B cell (primary cell): ENCODE results near the gene PLPPR1. TPM values are rescaled to one million over a fixed set of nuclear protein-coding genes. Genes with fewer than 3 reads are reported as not detected.

Source experiments
- ATAC-seq: fragments of 200-7000 bp; cut with Tn5 transposase; one replicate; pipeline ENCODE4 v1.10.0; 2021; ENCODE audit warnings: low read depth, mild to moderate bottlenecking, moderate number of reproducible peaks, moderate library complexity
- CTCF ChIA-PET: fragments of 350-600 bp; sonication (Branson Sonifier 250); formaldehyde crosslinking; loops from one replicate; lab custom pipeline; 2021; ENCODE audit warnings: antibody characterized with exemption, inconsistent platforms; lab: Charles Lee
- POLR2A ChIA-PET: fragments of 350-600 bp; sonication (Branson Sonifier 250); formaldehyde crosslinking; loops from one replicate; lab custom pipeline; 2021; ENCODE audit warnings: antibody characterized with exemption; lab: Charles Lee
- DNase-seq: peaks from one replicate; pipeline ENCODE4 v3.0.0; 2013
- H2AFZ ChIP-seq: 2 replicates; pipeline ENCODE4 v1.6.1; 2012; ENCODE audit warnings: mild to moderate bottlenecking, low read depth, low read length; ENCODE audit not compliant: insufficient read depth, poor library complexity, severe bottlenecking
- H3K27ac ChIP-seq, 2 donors: 1 replicate in 1 of 2; 2 replicates in 1 of 2; pipeline ENCODE4 v1.5.1; 2012 to 2013; ENCODE audit warnings: low read length in 2 of 2, mild to moderate bottlenecking in 2 of 2, moderate library complexity in 1 of 2
- H3K27me3 ChIP-seq, 4 experiments: fragments of 200-600 bp in 1 of 4; sonication (generic) in 1 of 4; replicated peaks in 1 of 4; 1 replicate in 2 of 4; 2 replicates in 2 of 4; pipeline versions ENCODE4 v1.6.1 to v1.7.0; 2013 to 2016; ENCODE audit warnings: low read length in 3 of 4, mild to moderate bottlenecking in 2 of 4, mixed read lengths in 1 of 4, moderate library complexity in 1 of 4; ENCODE audit not compliant: insufficient read depth in 4 of 4, control insufficient read depth in 3 of 4; ENCODE audit errors: control extremely low read depth in 1 of 4
- H3K36me3 ChIP-seq, 2 experiments: replicated peaks in 1 of 2; 1 replicate in 1 of 2; 2 replicates in 1 of 2; pipeline versions ENCODE4 v1.6.1 to v1.7.1; 2013; ENCODE audit warnings: low read length in 1 of 2; ENCODE audit not compliant: insufficient read depth in 2 of 2, control insufficient read depth in 1 of 2; ENCODE audit errors: control extremely low read depth in 1 of 2, extremely low read depth in 1 of 2
- H3K4me1 ChIP-seq, 2 donors: fragments of 200-600 bp in 1 of 2; sonication (generic) in 1 of 2; 1 replicate in 1 of 2; 2 replicates in 1 of 2; pipeline versions ENCODE4 v1.5.1 to v1.6.1; 2013 to 2017; ENCODE audit warnings: low read length in 2 of 2; ENCODE audit not compliant: control insufficient read depth in 2 of 2, insufficient read depth in 2 of 2
- H3K4me2 ChIP-seq: replicated peaks from 2 replicates; pipeline ENCODE3; 2012; ENCODE audit warnings: mild to moderate bottlenecking, low read depth, low read length; ENCODE audit not compliant: poor library complexity, severe bottlenecking
- H3K4me3 ChIP-seq, 5 experiments: fragments of 200-600 bp in 1 of 5; sonication (generic) in 1 of 5; 1 replicate in 3 of 5; 2 replicates in 2 of 5; pipeline versions ENCODE4 v1.5.1 to v1.7.0; 2011 to 2016; ENCODE audit warnings: low read length in 4 of 5, mild to moderate bottlenecking in 4 of 5, low read depth in 2 of 5, control low read depth in 1 of 5, moderate library complexity in 1 of 5; ENCODE audit not compliant: insufficient read depth in 1 of 5; ENCODE audit errors: control extremely low read depth in 1 of 5, extremely low read depth in 1 of 5
- H3K79me2 ChIP-seq: fragments of 200-600 bp; sonication (generic); one replicate; pipeline ENCODE4 v1.6.0; 2016; ENCODE audit warnings: low read length; ENCODE audit not compliant: control insufficient read depth, insufficient read depth
- H3K9ac ChIP-seq: fragments of 200-600 bp; sonication (generic); 2 replicates; pipeline ENCODE4 v1.6.1; 2017; ENCODE audit warnings: mild to moderate bottlenecking, low read length, moderate library complexity
- H3K9me3 ChIP-seq, 3 donors: one replicate each; pipeline versions ENCODE4 v1.6.1 to v1.7.1; 2013; ENCODE audit warnings: low read length in 2 of 3; ENCODE audit not compliant: control insufficient read depth in 2 of 3, insufficient read depth in 1 of 3; ENCODE audit errors: control extremely low read depth in 1 of 3
- H4K20me1 ChIP-seq: 2 replicates; pipeline ENCODE4 v1.6.0; 2012; ENCODE audit warnings: mild to moderate bottlenecking, low read length; ENCODE audit not compliant: insufficient read depth, control insufficient read depth, poor library complexity, severe bottlenecking
- H3K27ac Mint-ChIP-seq: one replicate; pipeline ENCODE4 v1.8.0; 2021; ENCODE audit warnings: mixed read lengths
- H3K27me3 Mint-ChIP-seq: one replicate; pipeline ENCODE4 v1.8.0; 2021; ENCODE audit warnings: mixed read lengths
- H3K4me1 Mint-ChIP-seq: one replicate; pipeline ENCODE4 v1.8.0; 2021; ENCODE audit warnings: mixed read lengths
- H3K4me3 Mint-ChIP-seq: one replicate; pipeline ENCODE4 v1.8.0; 2021; ENCODE audit warnings: mixed read lengths
- H3K9me3 Mint-ChIP-seq: one replicate; pipeline ENCODE4 v1.8.0; 2022; ENCODE audit warnings: mixed read lengths; ENCODE audit not compliant: insufficient read depth
- CTCF ChIP-seq: fragments of 200-600 bp; IDR thresholded peaks from one replicate; pipeline ENCODE4 v1.8.0; 2022; ENCODE audit warnings: antibody characterized with exemption, mild to moderate bottlenecking
- EZH2 ChIP-seq: IDR thresholded peaks from 2 replicates; pipeline ENCODE4 v1.6.1; 2012; ENCODE audit warnings: borderline replicate concordance, low read depth, mild to moderate bottlenecking, moderate library complexity, low read length; ENCODE audit not compliant: insufficient read depth, poor library complexity, severe bottlenecking
- WGBS: methylation state at CpG from one replicate; pipeline ENCODE4 v1.1.5; 2013; ENCODE audit warnings: missing lambda C conversion rate; ENCODE audit not compliant: insufficient coverage; 5-methylcytosine and 5-hydroxymethylcytosine counted together
- intact Hi-C: fragments of 100-400 bp; cut with micrococcal nuclease; formaldehyde crosslinking; loops from one replicate; pipeline ENCODE4 v1.10.0; 2022
- polyA plus RNA-seq: library from polyadenylated mRNA; depleted of rRNA; stranded (reverse); fragments of >200 nt; gene quantifications from 2 replicates; pipeline ENCODE4 v1.2.3, GENCODE V29; 2012
- total RNA-seq, 2 donors: library from RNA; stranded (reverse); fragments of 120-200 nt in 1 of 2; gene quantifications; 1 replicate in 1 of 2; 2 replicates in 1 of 2; pipeline versions ENCODE4 v1.2.3 to v1.2.4, GENCODE V29; 2013 to 2022

PLPPR1 gene
- total and polyA plus RNA-seq, 2 donors (not counting 1 experiment from before 2014, with no cell fraction given): not detected

GRCh38 chr9:101332362-101332761 is 303.8 kb downstream of the PLPPR1 start:
- Mint-ChIP-seq H3K4me1 (no peaks in the 10 kb centered on the region), H3K27me3 (peaks cover 20% of the 10 kb centered on the region), H3K9me3 (peaks cover 2% of the 10 kb centered on the region), H3K4me3 (no peak overlapping the region), H3K27ac (no peak overlapping the region)
- H3K27ac ChIP-seq: no peak overlapping the region
- no peaks in the 10 kb centered on the region for H3K36me3 ChIP-seq
- ChIA-PET POLR2A (no interaction called here), CTCF (no interaction called here)
- H3K9me3 ChIP-seq: no peaks in the 10 kb centered on the region
- no peaks in the 10 kb centered on the region for H4K20me1 ChIP-seq
- ATAC-seq (no peak), DNase-seq (no peak)
- TF ChIP-seq CTCF: no peak
- no peak for TF ChIP-seq EZH2
- H3K27me3 ChIP-seq: no peaks in the 10 kb centered on the region
- no peak overlapping the region for H3K4me3 ChIP-seq
- H3K4me1 ChIP-seq: no peaks in the 10 kb centered on the region
- no peak overlapping the region for H3K9ac ChIP-seq
- intact Hi-C loops: no loop called here
- H3K4me2 ChIP-seq: no peak overlapping the region
- no CpG with 5 or more reads among the region's 1 CpG for WGBS
- no peak overlapping the region for H2AFZ ChIP-seq
- H3K79me2 ChIP-seq: no peaks in the 10 kb centered on the region

GRCh38 chr9:101333490-101333889 is 305.0 kb downstream of the PLPPR1 start:
- Histone ChIP-seq H3K4me3 (no peak overlapping the region), H3K79me2 (no peaks in the 10 kb centered on the region), H3K9ac (no peak overlapping the region), H3K27ac (no peak overlapping the region), H3K36me3 (no peaks in the 10 kb centered on the region), H3K9me3 (no peaks in the 10 kb centered on the region), H3K4me2 (no peak overlapping the region), H3K4me1 (no peaks in the 10 kb centered on the region), H4K20me1 (no peaks in the 10 kb centered on the region), H3K27me3 (no peaks in the 10 kb centered on the region), H2AFZ (no peak overlapping the region)
- Mint-ChIP-seq H3K4me1 (no peaks in the 10 kb centered on the region), H3K4me3 (no peak overlapping the region), H3K9me3 (no peaks in the 10 kb centered on the region), H3K27me3 (peaks cover 18% of the 10 kb centered on the region), H3K27ac (no peak overlapping the region)
- POLR2A ChIA-PET: no interaction called here
- CTCF ChIA-PET: interaction anchor here (1.6 kb wide), 1 partner anchor 22 kb away, joined by 4 read pairs; no protein-coding TSS in a partner anchor
- 94% methylated on average over 2 of the region's 4 CpGs for WGBS
- intact Hi-C loops: no loop called here
- no peak for TF ChIP-seq CTCF
- TF ChIP-seq EZH2: no peak
- ATAC-seq (no peak), DNase-seq (no peak)
